WTC11 (cell line): ENCODE results near the gene ABCB8. TPM values are rescaled to one million over a fixed set of nuclear protein-coding genes. Genes with fewer than 3 reads are reported as not detected.

Experiments used
- ATAC-seq: fragments of 200-7000 bp; cut with Tn5 transposase; 2 replicates; pipeline ENCODE4 v1.10.0; 2021; ENCODE audit warnings: mild to moderate bottlenecking, moderate library complexity
- CTCF ChIA-PET: fragments of 300-600 bp; sonication (Branson Sonifier 250); formaldehyde crosslinking; loops from one replicate; lab custom pipeline; 2021; ENCODE audit warnings: antibody characterized with exemption; lab: Charles Lee
- POLR2A ChIA-PET: fragments of 350-600 bp; sonication (Branson Sonifier 250); formaldehyde crosslinking; loops from one replicate; lab custom pipeline; 2021; ENCODE audit warnings: antibody characterized with exemption; lab: Charles Lee
- DNase-seq: peaks from one replicate; pipeline ENCODE4 v3.0.0; 2021; ENCODE audit warnings: low spot score
- H3K27ac Mint-ChIP-seq: 2 replicates; pipeline ENCODE4 v1.8.0; 2021; ENCODE audit warnings: mixed read lengths
- H3K27me3 Mint-ChIP-seq: 2 replicates; pipeline ENCODE4 v1.8.0; 2021; ENCODE audit warnings: low read depth, mild to moderate bottlenecking, moderate library complexity, mixed read lengths
- H3K36me3 Mint-ChIP-seq: 2 replicates; pipeline ENCODE4 v1.8.0; 2021; ENCODE audit warnings: mixed read lengths
- H3K4me1 Mint-ChIP-seq: 2 replicates; pipeline ENCODE4 v1.8.0; 2022; ENCODE audit warnings: mixed read lengths
- H3K4me3 Mint-ChIP-seq: 2 replicates; pipeline ENCODE4 v1.8.0; 2021; ENCODE audit warnings: mild to moderate bottlenecking, moderate library complexity, mixed read lengths
- H3K9me3 Mint-ChIP-seq: 2 replicates; pipeline ENCODE4 v1.8.0; 2021; ENCODE audit warnings: mixed read lengths
- AFF4 ChIP-seq: sonication (generic); formaldehyde crosslinking; IDR thresholded peaks from 2 replicates; pipeline ENCODE4 v1.8.1; 2023; ENCODE audit warnings: mild to moderate bottlenecking, missing genetic modification reagents, borderline replicate concordance
- ATF1 ChIP-seq: sonication (generic); formaldehyde crosslinking; IDR thresholded peaks from 2 replicates; pipeline ENCODE4 v1.8.1; 2023; ENCODE audit warnings: mild to moderate bottlenecking, moderate library complexity, missing genetic modification reagents
- ATF2 ChIP-seq: sonication (generic); formaldehyde crosslinking; IDR thresholded peaks from 2 replicates; pipeline ENCODE4 v1.8.1; 2022; ENCODE audit warnings: low read depth, missing genetic modification reagents, borderline replicate concordance
- CDX4 ChIP-seq: fragments of 250-450 bp; sonication (Bioruptor Pico); IDR thresholded peaks from 2 replicates; pipeline ENCODE4 v1.9.0; 2021; ENCODE audit warnings: moderate library complexity, mild to moderate bottlenecking, inconsistent platforms, borderline replicate concordance
- E2F1 ChIP-seq: sonication (generic); formaldehyde crosslinking; IDR thresholded peaks from 2 replicates; pipeline ENCODE4 v1.8.0; 2022; ENCODE audit warnings: mild to moderate bottlenecking, missing genetic modification reagents
- ERG ChIP-seq: fragments of 250-450 bp; sonication (Bioruptor Pico); IDR thresholded peaks from 2 replicates; pipeline ENCODE4 v1.8.0; 2021; ENCODE audit warnings: mild to moderate bottlenecking
- FOXK1 ChIP-seq: sonication (generic); formaldehyde crosslinking; IDR thresholded peaks from 2 replicates; pipeline ENCODE4 v1.8.0; 2022; ENCODE audit warnings: mild to moderate bottlenecking, moderate library complexity, missing genetic modification reagents
- GABPB1 ChIP-seq: sonication (generic); formaldehyde crosslinking; IDR thresholded peaks from 2 replicates; pipeline ENCODE4 v1.8.1; 2023; ENCODE audit warnings: mild to moderate bottlenecking, missing genetic modification reagents
- GRHL2 ChIP-seq: fragments of 250-450 bp; sonication (Bioruptor Pico); IDR thresholded peaks from 2 replicates; pipeline ENCODE4 v1.8.0; 2022; ENCODE audit warnings: mild to moderate bottlenecking, moderate library complexity; ENCODE audit not compliant: insufficient replicate concordance, severe bottlenecking
- GTF2I ChIP-seq: fragments of 250-450 bp; sonication (Bioruptor Pico); conservative IDR thresholded peaks from 2 replicates; pipeline ENCODE4 v1.4.0; 2021; ENCODE audit warnings: mild to moderate bottlenecking
- OVOL2 ChIP-seq: fragments of 250-450 bp; sonication (Bioruptor Pico); IDR thresholded peaks from 2 replicates; pipeline ENCODE4 v1.9.0; 2021; ENCODE audit warnings: mild to moderate bottlenecking, borderline replicate concordance
- TCF7 ChIP-seq: sonication (generic); formaldehyde crosslinking; IDR thresholded peaks from 2 replicates; pipeline ENCODE4 v1.8.0; 2022; ENCODE audit warnings: mild to moderate bottlenecking, low read depth, missing genetic modification reagents, moderate library complexity
- TEAD1 ChIP-seq: sonication (generic); formaldehyde crosslinking; IDR thresholded peaks from 2 replicates; pipeline ENCODE4 v1.8.0; 2022; ENCODE audit warnings: mild to moderate bottlenecking, missing genetic modification reagents
- USF1 ChIP-seq: sonication (generic); formaldehyde crosslinking; IDR thresholded peaks from 2 replicates; pipeline ENCODE4 v1.8.0; 2022; ENCODE audit warnings: mild to moderate bottlenecking, missing genetic modification reagents
- USF2 ChIP-seq: sonication (generic); formaldehyde crosslinking; IDR thresholded peaks from 2 replicates; pipeline ENCODE4 v1.8.1; 2023; ENCODE audit warnings: mild to moderate bottlenecking, missing genetic modification reagents, moderate library complexity
- ZNF263 ChIP-seq: sonication (generic); formaldehyde crosslinking; IDR thresholded peaks from 2 replicates; pipeline ENCODE4 v1.8.1; 2022; ENCODE audit warnings: low read depth, mild to moderate bottlenecking, moderate library complexity, missing genetic modification reagents
- ZNF416 ChIP-seq: fragments of 250-450 bp; sonication (Bioruptor Pico); IDR thresholded peaks from 2 replicates; pipeline ENCODE4 v1.9.0; 2021; ENCODE audit warnings: mild to moderate bottlenecking, inconsistent platforms
- ZNF423 ChIP-seq: fragments of 250-450 bp; sonication (Bioruptor Pico); IDR thresholded peaks from 2 replicates; pipeline ENCODE4 v2.1.2; 2022; ENCODE audit warnings: mild to moderate bottlenecking, moderate library complexity
- total RNA-seq: library from RNA; stranded (reverse); gene quantifications from 3 replicates; pipeline ENCODE4 v1.2.3, GENCODE V29; 2021

The ABCB8 gene
- total RNA-seq, 1 experiment from 2014 or later: 35.9 TPM

- peaks cover 44% of the 10 kb centered on the region for H3K4me1 Mint-ChIP-seq
- peak; percentile 2 for ATAC-seq
- TF ChIP-seq GRHL2 (CRISPR knock-in tag) (no peak), TCF7 (no peak), OVOL2 (CRISPR knock-in tag) (no peak), GTF2I (CRISPR knock-in tag) (no peak), GABPB1 (CRISPR knock-in tag) (no peak), USF1 (CRISPR knock-in tag) (no peak), ERG (CRISPR knock-in tag) (no peak), ZNF416 (CRISPR knock-in tag) (no peak), ZNF423 (CRISPR knock-in tag) (no peak), ATF1 (CRISPR knock-in tag) (no peak), ZNF263 (no peak), TEAD1 (CRISPR knock-in tag) (no peak), USF2 (no peak), CDX4 (CRISPR knock-in tag) (no peak), FOXK1 (no peak), AFF4 (CRISPR knock-in tag) (no peak), E2F1 (no peak), ATF2 (CRISPR knock-in tag) (no peak)
- ChIA-PET POLR2A (interaction anchor here (1.0 kb wide), 1 partner anchor 15 kb away, joined by 4 read pairs; the partner anchor contains the start of gene ABCB8), CTCF (interaction anchor here (0.6 to 6.6 kb wide), 27 partner anchors 8 to 697 kb away, joined by 3 to 56 read pairs (median 5); partner anchors contain the start of genes ABCB8 and GIMAP1)
- no peak overlapping the region for H3K27ac Mint-ChIP-seq
- no peak for DNase-seq
- no peaks in the 10 kb centered on the region for H3K9me3 Mint-ChIP-seq
- H3K36me3 Mint-ChIP-seq: no peaks in the 10 kb centered on the region
- peak overlapping the region; percentile 75 for H3K4me3 Mint-ChIP-seq
- H3K27me3 Mint-ChIP-seq: peaks cover 55% of the 10 kb centered on the region
These were observed 14.9 kb upstream of the ABCB8 start for GRCh38 chr7:151013356-151013732.
